ENCODE data around the gene BACH2. TPM values are rescaled to one million over a fixed set of nuclear protein-coding genes. Genes with fewer than 3 reads are reported as not detected.

The BACH2 gene
- total and polyA plus RNA-seq, 10 of the 15 experiments (the other 5 are each of a cell fraction or from before 2014, with no cell fraction given) = 0.03 to 0.28 (median 0.04) TPM; not detected in 3

GRCh38 chr6:90190131-90190530 is 106.5 kb downstream of the BACH2 start (continued):
- TF ChIP-seq BHLHE40 (IDR thresholded peaks at IDR 0.05; ENCODE audit: borderline replicate concordance in 1 of 2, low read depth in 2 of 2, low read length in 1 of 2) = no peak

- DNase-seq (ENCODE audit: low read depth, low spot score) (no peak), ATAC-seq (no peak), FAIRE-seq (no peak)
- Histone ChIP-seq H3K4me2 (ENCODE audit: control insufficient read depth, insufficient read depth) (no peak overlapping the region), H3K9me3 (replicated peaks; ENCODE audit: control insufficient read depth, insufficient read depth, low read length) (no peaks in the 10 kb centered on the region), H3K79me2 (ENCODE audit: control insufficient read depth, insufficient read depth, low read length) (no peaks in the 10 kb centered on the region), H3K27ac (ENCODE audit: control insufficient read depth, insufficient read depth) (no peak overlapping the region), H3K36me3 (ENCODE audit: control insufficient read depth in 2 of 2, insufficient read depth in 2 of 2, low read length in 1 of 2) (no peaks in the 10 kb centered on the region), H2AFZ (ENCODE audit: control insufficient read depth, low read depth, low read length) (no peak overlapping the region), H3K9ac (ENCODE audit: control insufficient read depth, insufficient read depth, low read length) (no peak overlapping the region), H3K4me1 (ENCODE audit: control insufficient read depth, insufficient read depth, low read length) (no peaks in the 10 kb centered on the region), H3K4me3 (no peak overlapping the region), H4K20me1 (ENCODE audit: control insufficient read depth, insufficient read depth) (no peaks in the 10 kb centered on the region; the same call in 1 of the 2 replicates), H3K27me3 (replicated peaks in 1 of 2; ENCODE audit: control insufficient read depth in 2 of 2, insufficient read depth in 2 of 2, low read length in 1 of 2) (peaks cover 2 to 14% of the 10 kb centered on the region in 2 experiments; a peak in 3 of 4 replicates)
- ChIA-PET POLR2A (no interaction called here), SMC1A (ENCODE audit: uncharacterized antibody, unreplicated experiment) (interaction anchor here (1.1 kb wide), 1 partner anchor 18 kb away, joined by 3 read pairs; no protein-coding TSS in a partner anchor), RAD21 (ENCODE audit: unreplicated experiment) (interaction anchor here (1.2 kb wide), 1 partner anchor 291 kb away, joined by 3 read pairs; no protein-coding TSS in a partner anchor), CTCF (no interaction called here)
- intact Hi-C loops (cut with micrococcal nuclease; ENCODE audit: unreplicated experiment) (loop anchor here (5.0 kb wide), 1 partner anchor 290 kb away; no protein-coding TSS in a partner anchor), in situ Hi-C loops (cut with MboI) (no loop called here)
- no TSS peak for BruUV-seq (replicated peaks)
- 20% methylated on average over 8 of the region's 8 CpGs for WGBS (ENCODE audit: insufficient coverage, insufficient replicate concordance, low lambda C conversion rate, missing lambda C conversion rate)
- TF ChIP-seq EZH2 (IDR thresholded peaks at IDR 0.05; ENCODE audit: borderline replicate concordance, control insufficient read depth, low read depth, low read length) (no peak), TCF12 (IDR thresholded peaks at IDR 0.05; ENCODE audit: low read depth, low read length) (no peak), ETV6 (conservative IDR thresholded peaks at IDR 0.05 in 1 of 2, IDR thresholded peaks at IDR 0.05 in 1 of 2; ENCODE audit: borderline replicate concordance in 1 of 2, low read depth in 1 of 2) (no peak), SKIL (IDR thresholded peaks at IDR 0.05; ENCODE audit: low read depth, poor library complexity, severe bottlenecking) (no peak), TARDBP (IDR thresholded peaks at IDR 0.05; ENCODE audit: borderline replicate concordance) (no peak), PKNOX1 (IDR thresholded peaks at IDR 0.05) (no peak), JUNB (IDR thresholded peaks at IDR 0.05) (no peak), TAF1 (IDR thresholded peaks at IDR 0.05; ENCODE audit: borderline replicate concordance, low read depth, low read length) (no peak), RELA (IDR thresholded peaks at IDR 0.05; ENCODE audit: borderline replicate concordance, partially characterized antibody) (no peak)
- TF ChIP-seq, protein P1, sequence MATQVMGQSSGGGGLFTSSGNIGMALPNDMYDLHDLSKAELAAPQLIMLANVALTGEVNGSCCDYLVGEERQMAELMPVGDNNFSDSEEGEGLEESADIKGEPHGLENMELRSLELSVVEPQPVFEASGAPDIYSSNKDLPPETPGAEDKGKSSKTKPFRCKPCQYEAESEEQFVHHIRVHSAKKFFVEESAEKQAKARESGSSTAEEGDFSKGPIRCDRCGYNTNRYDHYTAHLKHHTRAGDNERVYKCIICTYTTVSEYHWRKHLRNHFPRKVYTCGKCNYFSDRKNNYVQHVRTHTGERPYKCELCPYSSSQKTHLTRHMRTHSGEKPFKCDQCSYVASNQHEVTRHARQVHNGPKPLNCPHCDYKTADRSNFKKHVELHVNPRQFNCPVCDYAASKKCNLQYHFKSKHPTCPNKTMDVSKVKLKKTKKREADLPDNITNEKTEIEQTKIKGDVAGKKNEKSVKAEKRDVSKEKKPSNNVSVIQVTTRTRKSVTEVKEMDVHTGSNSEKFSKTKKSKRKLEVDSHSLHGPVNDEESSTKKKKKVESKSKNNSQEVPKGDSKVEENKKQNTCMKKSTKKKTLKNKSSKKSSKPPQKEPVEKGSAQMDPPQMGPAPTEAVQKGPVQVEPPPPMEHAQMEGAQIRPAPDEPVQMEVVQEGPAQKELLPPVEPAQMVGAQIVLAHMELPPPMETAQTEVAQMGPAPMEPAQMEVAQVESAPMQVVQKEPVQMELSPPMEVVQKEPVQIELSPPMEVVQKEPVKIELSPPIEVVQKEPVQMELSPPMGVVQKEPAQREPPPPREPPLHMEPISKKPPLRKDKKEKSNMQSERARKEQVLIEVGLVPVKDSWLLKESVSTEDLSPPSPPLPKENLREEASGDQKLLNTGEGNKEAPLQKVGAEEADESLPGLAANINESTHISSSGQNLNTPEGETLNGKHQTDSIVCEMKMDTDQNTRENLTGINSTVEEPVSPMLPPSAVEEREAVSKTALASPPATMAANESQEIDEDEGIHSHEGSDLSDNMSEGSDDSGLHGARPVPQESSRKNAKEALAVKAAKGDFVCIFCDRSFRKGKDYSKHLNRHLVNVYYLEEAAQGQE (IDR thresholded peaks at IDR 0.05; ENCODE audit: low read depth, low read length) = no peak
Measured at GRCh38 chr6:90187437-90188121, 109.1 kb downstream of the BACH2 start.
